MV-4-11 (cell line): ENCODE measurements around the gene SLC17A5.
"Not testable (repeated sequence)": the region's sequence is repeated elsewhere in the genome, so short reads cannot be mapped to it uniquely, and the experiment has no call there.

Experiments used
- DNase-seq: peaks from one replicate; lab custom pipeline; 2025; lab: John Stamatoyannopoulos, UW

The SLC17A5 gene

GRCh38 chr6:73666393-73666792 lies 12.6 kb upstream of the SLC17A5 start:
- no peak for DNase-seq

GRCh38 chr6:73665686-73666319 lies 12.0 kb upstream of the SLC17A5 start:
- no peak for DNase-seq

GRCh38 chr6:73664701-73665100 lies 10.9 kb upstream of the SLC17A5 start:
- DNase-seq = no peak

- no peak for DNase-seq
Measured at GRCh38 chr6:73657201-73657600, 3.4 kb upstream of the SLC17A5 start.

GRCh38 chr6:73656531-73657145 lies 2.8 kb upstream of the SLC17A5 start:
- no peak for DNase-seq

GRCh38 chr6:73655341-73655917 lies 1.6 kb upstream of the SLC17A5 start:
- no peak for DNase-seq

GRCh38 chr6:73652637-73653570 lies 888 bp downstream of the SLC17A5 start:
- DNase-seq = peak; percentile 67

GRCh38 chr6:73649783-73650182 lies 4.0 kb downstream of the SLC17A5 start:
- DNase-seq = no peak

GRCh38 chr6:73648166-73648565 lies 5.6 kb downstream of the SLC17A5 start:
- DNase-seq = no peak

- DNase-seq = no peak
Measured at GRCh38 chr6:73644941-73645591, 8.7 kb downstream of the SLC17A5 start.

GRCh38 chr6:73644030-73644429 lies 9.8 kb downstream of the SLC17A5 start:
- DNase-seq = no peak

GRCh38 chr6:73642530-73642929 lies 11.3 kb downstream of the SLC17A5 start:
- no peak for DNase-seq

- DNase-seq = no peak
Measured at GRCh38 chr6:73640179-73640750, 13.5 kb downstream of the SLC17A5 start.

- peak; percentile 21 for DNase-seq
Measured at GRCh38 chr6:73639040-73639439, 14.8 kb downstream of the SLC17A5 start.

- no peak for DNase-seq
Measured at GRCh38 chr6:73637404-73637803, 16.4 kb downstream of the SLC17A5 start.

GRCh38 chr6:73636048-73636447 lies 17.7 kb downstream of the SLC17A5 start:
- no peak for DNase-seq

- no peak for DNase-seq
Measured at GRCh38 chr6:73632346-73632745, 21.4 kb downstream of the SLC17A5 start.

GRCh38 chr6:73631849-73632248 lies 21.9 kb downstream of the SLC17A5 start:
- DNase-seq = no peak

- DNase-seq = no peak
Measured at GRCh38 chr6:73630401-73630800, 23.4 kb downstream of the SLC17A5 start.

- peak; percentile 78 for DNase-seq
Measured at GRCh38 chr6:73624896-73625295, 28.9 kb downstream of the SLC17A5 start.

- not testable (repeated sequence) for DNase-seq
Measured at GRCh38 chr6:73623480-73623879, 30.3 kb downstream of the SLC17A5 start.

- not testable (repeated sequence) for DNase-seq
Measured at GRCh38 chr6:73618082-73618481, 35.7 kb downstream of the SLC17A5 start.
